Esophagus muscularis mucosa (tissue), 4 donors: ENCODE data around the gene ACTR1B.

Experiments used
- CTCF ChIP-seq, 3 experiments: fragments of 200-600 bp in 2 of 3; fragments of 450-650 bp in 1 of 3; sonication (generic) in 2 of 3; IDR thresholded peaks; one replicate each; pipeline ENCODE4 v1.5.1; 2017 to 2019; ENCODE audit warnings: antibody characterized with exemption in 3 of 3, mild to moderate bottlenecking in 2 of 3, moderate library complexity in 1 of 3
- EP300 ChIP-seq: sonication (generic); formaldehyde crosslinking; IDR thresholded peaks from one replicate; pipeline ENCODE4 v1.6.1; 2017; ENCODE audit warnings: antibody characterized with exemption
- POLR2A ChIP-seq: fragments of 450-650 bp; IDR thresholded peaks from one replicate; pipeline ENCODE4 v1.6.1; 2017; ENCODE audit warnings: antibody characterized with exemption, moderate library complexity, mild to moderate bottlenecking, low read depth
- POLR2AphosphoS5 ChIP-seq, 2 donors: sonication (generic); formaldehyde crosslinking; IDR thresholded peaks; one replicate each; pipeline ENCODE4 v1.6.1; 2017; ENCODE audit warnings: antibody characterized with exemption in 2 of 2

GRCh38 chr2:97654309-97654708 lies 9.5 kb downstream of the ACTR1B start:
- TF ChIP-seq CTCF (IDR thresholded peaks at IDR 0.05) (no peak), POLR2A (no peak), POLR2AphosphoS5 (IDR thresholded peaks at IDR 0.05) (no peak), EP300 (no peak)
